Measurements from ENCODE around the gene NR1D1. TPM values are rescaled to one million over a fixed set of nuclear protein-coding genes. Genes with fewer than 3 reads are reported as not detected.
A peak's percentile ranks its signal among the peaks of the same experiment; 100 is the strongest.

NR1D1 gene
- total RNA-seq, 3 donors from 2014 or later, result 9.3 to 15.0 (median 14.8) TPM

GRCh38 chr17:40068917-40069750 lies 31.3 kb downstream of the NR1D1 start:
- ATAC-seq (peak; percentile 33), DNase-seq (peak; percentile 86 to 92 (median 89))
- H3K36me3 ChIP-seq (ENCODE audit: low read depth), result no peaks in the 10 kb centered on the region
- H3K4me3 ChIP-seq, result no peak overlapping the region
- H3K9me3 ChIP-seq, result no peaks in the 10 kb centered on the region
- intact Hi-C loops (cut with DNase I, micrococcal nuclease), result no loop called here
- TF ChIP-seq CTCF (IDR thresholded peaks at IDR 0.05), result no peak
- peaks cover 84% of the 10 kb centered on the region for H3K4me1 ChIP-seq (ENCODE audit: low read depth)

GRCh38 chr17:40068584-40068916 lies 31.8 kb downstream of the NR1D1 start:
- no peak for DNase-seq
- ATAC-seq, result no peak
- Histone ChIP-seq H3K36me3 (ENCODE audit: low read depth) (no peaks in the 10 kb centered on the region), H3K4me1 (ENCODE audit: low read depth) (peaks cover 83% of the 10 kb centered on the region), H3K9me3 (no peaks in the 10 kb centered on the region), H3K4me3 (no peak overlapping the region)
- intact Hi-C loops (cut with DNase I, micrococcal nuclease), result no loop called here
- no peak for TF ChIP-seq CTCF (IDR thresholded peaks at IDR 0.05)

- TF ChIP-seq CTCF (IDR thresholded peaks at IDR 0.05), result no peak
- H3K4me3 ChIP-seq, result no peak overlapping the region
- no peaks in the 10 kb centered on the region for H3K9me3 ChIP-seq
- DNase-seq, result peak in 1 of 3 donors; percentile 49
- intact Hi-C loops (cut with DNase I, micrococcal nuclease), result no loop called here
- ATAC-seq, result no peak
- peaks cover 79% of the 10 kb centered on the region for H3K4me1 ChIP-seq (ENCODE audit: low read depth)
- H3K36me3 ChIP-seq (ENCODE audit: low read depth), result no peaks in the 10 kb centered on the region
These were observed 32.2 kb downstream of the NR1D1 start for GRCh38 chr17:40068129-40068581.

- Histone ChIP-seq H3K4me3 (no peak overlapping the region), H3K36me3 (ENCODE audit: low read depth) (no peaks in the 10 kb centered on the region), H3K4me1 (ENCODE audit: low read depth) (peaks cover 75% of the 10 kb centered on the region), H3K9me3 (no peaks in the 10 kb centered on the region)
- intact Hi-C loops (cut with DNase I, micrococcal nuclease), result no loop called here
- TF ChIP-seq CTCF (IDR thresholded peaks at IDR 0.05), result no peak
- ATAC-seq, result no peak
- DNase-seq, result no peak
These were observed 32.7 kb downstream of the NR1D1 start for GRCh38 chr17:40067710-40068109.

GRCh38 chr17:40065769-40066510 lies 34.4 kb downstream of the NR1D1 start:
- no peak for TF ChIP-seq CTCF (IDR thresholded peaks at IDR 0.05)
- peak in 1 of 3 donors; percentile 39 for DNase-seq

More at GRCh38 chr17:40065769-40066510, 34.4 kb downstream of the NR1D1 start:
- no peak for ATAC-seq
- Histone ChIP-seq H3K4me3 (no peak overlapping the region), H3K4me1 (ENCODE audit: low read depth) (peaks cover 62% of the 10 kb centered on the region), H3K36me3 (ENCODE audit: low read depth) (no peaks in the 10 kb centered on the region), H3K9me3 (no peaks in the 10 kb centered on the region)
- intact Hi-C loops (cut with DNase I, micrococcal nuclease), result loop anchor here in 1 of 2 donors (2.0 kb wide), 1 partner anchor 47 kb away; no protein-coding TSS in a partner anchor

Measured in mucosa of descending colon (tissue), 3 donors.